GM06990 (cell line): Measurements from ENCODE around the gene KRTAP5-3.
"Not testable (repeated sequence)": the region's sequence is repeated elsewhere in the genome, so short reads cannot be mapped to it uniquely, and the experiment has no call there.

Source experiments
- DNase-seq: peaks from one replicate; pipeline ENCODE4 v3.0.0-alpha.2; 2011; ENCODE audit not compliant: insufficient read length; ENCODE audit errors: extremely low read depth
- H3K27me3 ChIP-seq: replicated peaks from 2 replicates; pipeline ENCODE4 v1.6.0; 2011; ENCODE audit warnings: low read length; ENCODE audit not compliant: control insufficient read depth, insufficient read depth
- H3K36me3 ChIP-seq: 2 replicates; pipeline ENCODE4 v1.5.1; 2011; ENCODE audit warnings: low read length; ENCODE audit not compliant: control insufficient read depth, insufficient read depth
- H3K4me3 ChIP-seq: replicated peaks from 2 replicates; pipeline ENCODE4 v1.5.1; 2011; ENCODE audit warnings: low read depth, mild to moderate bottlenecking, control low read depth, low read length
- TF ChIP-seq, protein P1 (sequence below): IDR thresholded peaks from 2 replicates; pipeline ENCODE4 v1.5.1; 2011; ENCODE audit warnings: low read length, control low read depth, mild to moderate bottlenecking, inconsistent platforms; ENCODE audit not compliant: insufficient read depth, poor library complexity, severe bottlenecking

The KRTAP5-3 gene

DNA sequence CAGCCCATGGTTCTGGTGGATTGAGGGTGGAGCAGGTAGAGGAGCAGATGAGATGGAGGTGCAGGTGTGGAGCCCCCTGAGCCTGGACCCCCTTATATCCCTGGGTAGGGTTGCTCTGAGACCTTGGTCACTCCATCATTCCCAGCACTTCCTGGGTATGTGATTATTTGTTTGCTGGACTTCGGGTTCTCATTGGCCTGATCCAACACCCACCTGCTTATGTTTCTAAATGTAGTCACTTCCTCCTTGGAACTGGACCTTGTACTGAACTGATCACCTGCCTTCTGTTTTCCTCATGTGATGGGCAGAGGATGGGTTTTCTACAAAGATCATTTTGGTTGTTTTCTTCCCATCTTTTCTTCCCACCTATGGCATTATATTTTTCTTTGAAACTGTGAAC lies 13.8 kb upstream of the KRTAP5-3 start, which contains the start of gene KRTAP5-4:
Gene KRTAP5-4 (minus strand): TSS at position 53 of the 400 bp plus-strand sequence. CDS start 45 bp downstream, at position 8.
- no peak for DNase-seq
- TF ChIP-seq, protein P1, sequence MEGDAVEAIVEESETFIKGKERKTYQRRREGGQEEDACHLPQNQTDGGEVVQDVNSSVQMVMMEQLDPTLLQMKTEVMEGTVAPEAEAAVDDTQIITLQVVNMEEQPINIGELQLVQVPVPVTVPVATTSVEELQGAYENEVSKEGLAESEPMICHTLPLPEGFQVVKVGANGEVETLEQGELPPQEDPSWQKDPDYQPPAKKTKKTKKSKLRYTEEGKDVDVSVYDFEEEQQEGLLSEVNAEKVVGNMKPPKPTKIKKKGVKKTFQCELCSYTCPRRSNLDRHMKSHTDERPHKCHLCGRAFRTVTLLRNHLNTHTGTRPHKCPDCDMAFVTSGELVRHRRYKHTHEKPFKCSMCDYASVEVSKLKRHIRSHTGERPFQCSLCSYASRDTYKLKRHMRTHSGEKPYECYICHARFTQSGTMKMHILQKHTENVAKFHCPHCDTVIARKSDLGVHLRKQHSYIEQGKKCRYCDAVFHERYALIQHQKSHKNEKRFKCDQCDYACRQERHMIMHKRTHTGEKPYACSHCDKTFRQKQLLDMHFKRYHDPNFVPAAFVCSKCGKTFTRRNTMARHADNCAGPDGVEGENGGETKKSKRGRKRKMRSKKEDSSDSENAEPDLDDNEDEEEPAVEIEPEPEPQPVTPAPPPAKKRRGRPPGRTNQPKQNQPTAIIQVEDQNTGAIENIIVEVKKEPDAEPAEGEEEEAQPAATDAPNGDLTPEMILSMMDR, result no peak
- Histone ChIP-seq H3K36me3 (no peaks in the 10 kb centered on the region), H3K4me3 (no peak within 1 kb of the TSS), H3K27me3 (no peaks in the 10 kb centered on the region; the same call in none of the 2 replicates)

GRCh38 chr11:1619449-1619848 lies 11.2 kb upstream of the KRTAP5-3 start:
- no peaks in the 10 kb centered on the region; the same call in none of the 2 replicates for H3K27me3 ChIP-seq

DNA sequence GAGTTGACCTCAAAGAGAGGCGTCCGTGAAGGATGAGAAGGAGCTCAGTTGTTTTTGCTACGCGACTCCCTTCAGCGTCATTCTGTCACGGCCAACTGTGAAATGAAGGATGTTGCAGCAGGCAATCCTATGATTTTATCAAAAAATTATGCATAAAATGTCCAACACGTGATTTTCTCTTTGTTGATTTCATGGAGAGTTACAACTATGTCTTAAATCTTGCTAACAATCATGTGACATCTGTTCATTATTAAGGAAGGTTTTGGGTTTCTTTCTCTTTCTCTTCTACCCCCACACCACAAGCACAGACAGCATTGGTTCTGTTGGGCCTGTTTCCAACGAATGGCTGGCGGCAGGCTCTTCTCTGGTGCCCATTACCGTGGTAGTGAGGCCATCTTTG lies 10.0 kb upstream of the KRTAP5-3 start:
- TF ChIP-seq, protein P1, result no peak
- Histone ChIP-seq H3K27me3 (peaks cover 1% of the 10 kb centered on the region), H3K4me3 (no peak overlapping the region), H3K36me3 (no peaks in the 10 kb centered on the region)
- no peak for DNase-seq

More at GRCh38 chr11:1619449-1619848, 11.2 kb upstream of the KRTAP5-3 start:
- TF ChIP-seq, protein P1, result no peak
- DNase-seq, result no peak
- Histone ChIP-seq H3K4me3 (no peak overlapping the region), H3K36me3 (no peaks in the 10 kb centered on the region)

DNA sequence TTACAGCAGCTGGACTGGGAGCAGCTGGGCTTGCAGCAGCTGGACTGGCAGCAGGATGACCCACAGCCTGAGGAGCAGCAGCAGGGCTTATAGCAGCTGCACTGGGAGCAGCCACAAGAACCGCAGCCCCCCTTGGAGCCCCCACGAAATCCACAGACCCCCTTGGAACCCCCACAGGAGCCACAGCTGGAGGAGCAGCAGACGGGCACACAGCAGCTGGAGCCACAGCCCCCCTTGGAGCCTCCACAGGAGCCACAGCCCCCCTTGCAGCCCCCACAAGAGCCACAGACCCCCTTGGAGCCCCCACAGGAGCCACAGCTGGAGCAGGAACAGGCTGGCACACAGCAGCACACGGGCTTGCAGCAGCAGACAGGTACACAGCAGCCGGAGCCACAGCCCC lies 362 bp downstream of the KRTAP5-3 start:
- H3K4me3 ChIP-seq, H3K36me3 ChIP-seq, H3K27me3 ChIP-seq, DNase-seq: not testable (repeated sequence)

DNA sequence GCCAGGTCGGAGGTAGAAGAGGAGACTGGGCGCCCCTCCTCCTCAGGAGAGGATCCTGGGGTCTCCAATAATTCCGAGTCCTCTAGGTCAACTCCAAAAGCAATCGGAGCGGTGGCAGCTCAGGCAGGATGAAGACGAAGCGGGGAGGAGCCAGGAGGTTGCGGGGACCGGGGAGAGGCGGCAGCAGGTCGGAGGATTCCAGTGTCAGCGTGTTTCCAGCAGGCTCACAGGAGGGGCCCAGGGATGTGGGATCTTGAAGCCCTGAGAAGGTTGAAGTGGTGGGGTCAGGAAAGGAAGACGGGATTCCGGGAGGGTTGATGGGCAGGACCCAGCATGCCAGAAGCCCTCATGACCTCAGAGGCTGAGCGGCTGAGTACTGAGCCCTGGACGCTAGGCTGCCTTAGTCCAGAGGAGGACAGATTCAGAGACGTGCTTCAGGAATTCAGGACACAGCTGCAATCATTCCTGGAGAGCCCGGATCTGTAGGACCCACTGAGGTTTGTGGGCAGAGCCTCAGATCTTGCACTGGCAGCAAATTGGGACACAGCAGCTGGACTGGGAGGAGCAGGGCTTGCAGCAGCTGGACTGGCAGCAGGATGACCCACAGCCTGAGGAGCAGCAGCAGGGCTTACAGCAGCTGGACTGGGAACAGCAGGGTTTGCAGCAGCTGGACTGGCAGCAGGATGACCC lies 962 bp downstream of the KRTAP5-3 start:
- not testable (repeated sequence) for H3K4me3 ChIP-seq, H3K27me3 ChIP-seq, H3K36me3 ChIP-seq, DNase-seq

DNA sequence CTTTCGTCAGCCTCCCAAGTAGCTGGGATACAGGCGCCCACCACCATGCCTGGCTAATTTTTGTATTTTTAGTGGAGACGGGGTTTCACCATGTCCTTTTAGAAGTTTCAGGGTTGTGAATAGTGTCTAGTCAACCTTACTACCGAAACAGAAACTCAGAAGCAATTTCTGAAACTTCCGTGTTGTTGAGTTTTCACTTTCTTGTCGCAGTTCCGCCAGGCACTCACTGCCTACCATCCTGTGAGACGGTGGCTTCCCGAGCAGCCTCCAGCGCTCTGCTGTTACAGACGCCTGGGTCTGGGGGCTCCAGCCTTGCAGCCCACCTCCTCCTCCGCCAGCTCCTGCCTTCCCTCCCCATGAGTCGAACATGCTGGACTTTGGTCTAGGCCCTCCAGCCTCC lies 2.3 kb downstream of the KRTAP5-3 start:
- DNase-seq, result peak; percentile 44
- H3K4me3 ChIP-seq, H3K27me3 ChIP-seq, H3K36me3 ChIP-seq: not testable (repeated sequence)

DNA sequence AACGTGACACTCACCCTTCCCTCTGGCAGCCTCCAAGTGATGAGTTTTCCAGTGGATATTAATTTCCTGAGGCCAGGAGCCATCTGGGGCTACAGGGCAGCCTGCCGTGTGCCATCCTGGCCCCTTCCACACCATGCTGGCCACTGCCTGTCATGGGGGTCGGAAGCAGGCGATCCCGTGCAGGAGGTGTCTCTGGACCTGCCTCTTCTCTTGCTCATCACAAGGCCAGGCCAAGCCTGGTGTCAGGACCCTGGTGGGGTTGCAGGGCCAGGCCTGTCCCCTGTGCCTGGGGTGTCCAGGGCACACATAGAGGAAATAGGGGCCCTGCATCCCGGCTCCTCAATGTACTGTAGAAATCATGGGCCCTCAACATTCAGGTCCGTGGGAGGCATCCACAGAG lies 3.6 kb downstream of the KRTAP5-3 start:
- TF ChIP-seq, protein P1, result no peak
- no peak for DNase-seq
- H3K27me3 ChIP-seq, result no peaks in the 10 kb centered on the region; the same call in none of the 2 replicates
- H3K4me3 ChIP-seq, result no peak overlapping the region
- H3K36me3 ChIP-seq, result no peaks in the 10 kb centered on the region
